ENCODE measurements around the gene P2RY12. TPM values are rescaled to one million over a fixed set of nuclear protein-coding genes. Genes with fewer than 3 reads are reported as not detected.

The P2RY12 gene
- total RNA-seq, 4 donors from 2014 or later, result 1.5 to 4.6 (median 2.8) TPM

DNA sequence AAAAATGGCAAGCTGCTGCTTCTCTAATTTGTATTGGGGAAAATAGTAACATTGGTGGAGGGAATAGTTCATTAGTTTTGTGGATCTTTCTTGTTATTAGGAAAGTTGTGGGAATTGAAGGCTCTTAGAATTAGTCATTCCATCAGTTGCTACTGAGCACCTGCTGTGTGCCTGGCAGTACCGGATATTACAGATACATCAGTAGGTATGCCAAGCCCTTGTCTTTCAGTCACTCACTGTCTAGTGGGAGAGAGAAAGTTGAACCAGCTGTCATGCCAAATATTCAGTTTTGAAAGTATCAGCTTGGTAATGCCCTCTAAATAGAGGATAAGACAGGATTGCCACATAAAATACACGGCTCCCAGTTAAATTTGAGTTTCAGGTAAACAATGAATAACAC is 43.8 kb upstream of the P2RY12 start:
- no peak for TF ChIP-seq POLR2A (IDR thresholded peaks at IDR 0.05; ENCODE audit: low read depth)
- TF ChIP-seq POLR2AphosphoS5 (IDR thresholded peaks at IDR 0.05), result no peak
- no peak for TF ChIP-seq EP300 (IDR thresholded peaks at IDR 0.05)
- TF ChIP-seq, protein P1, sequence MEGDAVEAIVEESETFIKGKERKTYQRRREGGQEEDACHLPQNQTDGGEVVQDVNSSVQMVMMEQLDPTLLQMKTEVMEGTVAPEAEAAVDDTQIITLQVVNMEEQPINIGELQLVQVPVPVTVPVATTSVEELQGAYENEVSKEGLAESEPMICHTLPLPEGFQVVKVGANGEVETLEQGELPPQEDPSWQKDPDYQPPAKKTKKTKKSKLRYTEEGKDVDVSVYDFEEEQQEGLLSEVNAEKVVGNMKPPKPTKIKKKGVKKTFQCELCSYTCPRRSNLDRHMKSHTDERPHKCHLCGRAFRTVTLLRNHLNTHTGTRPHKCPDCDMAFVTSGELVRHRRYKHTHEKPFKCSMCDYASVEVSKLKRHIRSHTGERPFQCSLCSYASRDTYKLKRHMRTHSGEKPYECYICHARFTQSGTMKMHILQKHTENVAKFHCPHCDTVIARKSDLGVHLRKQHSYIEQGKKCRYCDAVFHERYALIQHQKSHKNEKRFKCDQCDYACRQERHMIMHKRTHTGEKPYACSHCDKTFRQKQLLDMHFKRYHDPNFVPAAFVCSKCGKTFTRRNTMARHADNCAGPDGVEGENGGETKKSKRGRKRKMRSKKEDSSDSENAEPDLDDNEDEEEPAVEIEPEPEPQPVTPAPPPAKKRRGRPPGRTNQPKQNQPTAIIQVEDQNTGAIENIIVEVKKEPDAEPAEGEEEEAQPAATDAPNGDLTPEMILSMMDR (IDR thresholded peaks at IDR 0.05), result no peak
- DNase-seq (ENCODE audit: extremely low spot score), result peak; percentile 2
- WGBS, result 88% methylated on average over 2 of the region's 2 CpGs
- Histone ChIP-seq H3K27me3 (no peaks in the 10 kb centered on the region), H3K27ac (replicated peaks in 1 of 4) (no peak overlapping the region), H3K4me3 (no peak overlapping the region), H3K36me3 (no peaks in the 10 kb centered on the region), H3K4me1 (no peaks in the 10 kb centered on the region), H3K9me3 (no peaks in the 10 kb centered on the region)
- intact Hi-C loops (cut with DNase I), result no loop called here

DNA sequence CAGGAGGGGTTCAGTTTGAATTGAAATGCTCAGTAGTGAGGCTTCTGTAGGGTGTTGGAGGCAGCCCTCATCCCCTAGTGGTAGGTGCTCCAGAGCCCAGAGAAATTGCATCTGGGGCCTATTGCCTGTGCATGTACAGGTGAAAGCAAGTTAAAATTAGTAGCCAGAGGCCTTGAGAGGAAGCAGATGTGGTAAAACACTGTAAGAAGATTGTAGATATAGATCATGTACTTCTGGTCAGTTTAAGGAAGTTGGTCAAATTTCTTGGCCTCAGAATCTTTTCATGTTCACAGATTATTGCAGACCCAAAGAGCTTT is 41.7 kb upstream of the P2RY12 start:
- Histone ChIP-seq H3K4me1 (no peaks in the 10 kb centered on the region), H3K36me3 (no peaks in the 10 kb centered on the region), H3K27ac (replicated peaks in 1 of 4) (no peak overlapping the region), H3K4me3 (no peak overlapping the region), H3K9me3 (no peaks in the 10 kb centered on the region), H3K27me3 (no peaks in the 10 kb centered on the region)
- DNase-seq (ENCODE audit: extremely low spot score), result no peak
- intact Hi-C loops (cut with DNase I), result no loop called here
- TF ChIP-seq EP300 (IDR thresholded peaks at IDR 0.05), result no peak
- TF ChIP-seq POLR2AphosphoS5 (IDR thresholded peaks at IDR 0.05), result no peak
- TF ChIP-seq, protein P1 (IDR thresholded peaks at IDR 0.05), result no peak

DNA sequence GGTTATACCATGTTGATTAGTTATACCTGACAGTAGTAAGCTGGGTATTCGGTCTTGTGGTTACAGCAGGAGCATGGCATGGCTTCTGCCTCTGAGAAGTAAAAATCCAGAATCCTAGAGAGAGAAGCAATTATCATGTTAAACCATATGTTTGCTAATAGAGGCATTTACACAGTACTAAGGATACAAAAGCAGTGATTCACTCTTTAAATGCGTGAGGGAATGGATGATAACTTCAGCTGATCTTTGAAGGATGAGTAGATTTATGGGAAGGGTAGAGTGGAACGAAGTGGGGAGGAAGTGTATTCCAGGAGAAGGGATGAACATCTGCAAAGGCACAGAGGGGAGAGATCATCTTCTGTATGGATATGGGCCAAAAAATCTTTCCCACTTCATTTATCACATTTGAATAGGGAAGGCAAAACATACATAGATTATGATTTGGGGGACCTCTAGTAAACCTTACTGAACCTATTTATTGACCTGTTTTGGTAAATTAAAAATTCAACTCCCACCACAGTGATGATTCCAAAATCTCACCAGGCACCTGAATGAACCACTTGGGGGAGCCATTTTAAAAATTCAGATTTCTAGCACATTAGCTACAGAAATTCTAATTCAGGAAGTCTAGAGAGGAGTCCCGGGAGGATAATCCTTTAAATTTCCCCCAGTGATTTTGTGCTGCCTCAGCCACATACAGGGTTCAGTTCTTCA is 41.2 kb upstream of the P2RY12 start:
- Histone ChIP-seq H3K4me1 (no peaks in the 10 kb centered on the region), H3K27me3 (no peaks in the 10 kb centered on the region), H3K4me3 (no peak overlapping the region), H3K36me3 (no peaks in the 10 kb centered on the region), H3K9me3 (no peaks in the 10 kb centered on the region), H3K27ac (replicated peaks in 1 of 4) (no peak overlapping the region)
- no peak for DNase-seq (ENCODE audit: extremely low spot score)
- WGBS, result 78% methylated on average over 4 of the region's 4 CpGs
- TF ChIP-seq, protein P1 (IDR thresholded peaks at IDR 0.05), result peak in 2 of 3 experiments; percentile 7 to 12
- no peak for TF ChIP-seq EP300 (IDR thresholded peaks at IDR 0.05)
- TF ChIP-seq POLR2A (IDR thresholded peaks at IDR 0.05; ENCODE audit: low read depth), result no peak
- TF ChIP-seq POLR2AphosphoS5 (IDR thresholded peaks at IDR 0.05), result no peak
- intact Hi-C loops (cut with DNase I), result no loop called here

DNA sequence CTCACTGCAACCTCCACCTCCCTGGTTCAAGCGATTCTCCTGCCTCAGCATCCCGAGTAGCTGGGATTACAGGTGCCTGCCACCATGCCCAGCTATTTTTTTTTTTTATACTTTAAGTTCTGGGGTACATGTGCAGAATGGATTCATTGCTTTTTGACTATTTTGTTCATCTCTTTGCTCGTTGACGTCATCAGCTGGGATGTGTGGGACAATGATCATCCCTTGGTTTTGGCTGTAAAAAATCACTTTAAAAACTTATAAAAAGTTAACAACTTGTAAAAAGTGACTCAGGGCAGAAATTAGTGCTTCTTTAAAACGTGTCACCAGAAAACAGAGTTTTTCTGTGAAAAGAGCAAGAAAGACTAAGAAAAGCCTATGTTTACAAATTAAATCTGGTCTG is 38.5 kb upstream of the P2RY12 start:
- TF ChIP-seq EP300 (IDR thresholded peaks at IDR 0.05) (no peak), POLR2A (IDR thresholded peaks at IDR 0.05; ENCODE audit: low read depth) (no peak), POLR2AphosphoS5 (IDR thresholded peaks at IDR 0.05) (no peak)
- TF ChIP-seq, protein P1 (IDR thresholded peaks at IDR 0.05), result no peak
- 85% methylated on average over 5 of the region's 5 CpGs for WGBS
- intact Hi-C loops (cut with DNase I), result no loop called here
- Histone ChIP-seq H3K27ac (replicated peaks in 1 of 4) (no peak overlapping the region), H3K36me3 (no peaks in the 10 kb centered on the region), H3K4me1 (no peaks in the 10 kb centered on the region), H3K9me3 (no peaks in the 10 kb centered on the region), H3K27me3 (no peaks in the 10 kb centered on the region), H3K4me3 (no peak overlapping the region)
- DNase-seq (ENCODE audit: extremely low spot score), result no peak

DNA sequence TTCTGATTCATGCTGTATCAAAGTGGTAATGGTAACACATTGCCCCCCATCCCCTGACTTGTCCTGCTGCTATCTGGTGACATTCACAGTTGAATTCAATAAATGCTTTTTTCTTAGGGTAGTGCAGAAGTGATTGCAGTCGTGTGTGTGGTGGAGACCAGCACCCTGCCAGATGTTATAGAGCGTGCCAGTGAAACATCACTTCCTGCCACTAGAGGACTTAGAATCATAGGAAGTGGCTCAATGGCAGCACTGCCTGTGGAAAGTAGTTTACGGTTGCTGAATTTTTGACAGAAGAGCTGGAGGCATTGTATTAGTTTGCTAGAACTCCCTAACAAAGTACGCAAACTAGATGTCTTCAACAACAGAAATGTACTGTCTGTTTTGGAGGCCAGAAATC is 37.4 kb upstream of the P2RY12 start:
- Histone ChIP-seq H3K9me3 (no peaks in the 10 kb centered on the region), H3K4me3 (no peak overlapping the region), H3K4me1 (no peaks in the 10 kb centered on the region), H3K27me3 (no peaks in the 10 kb centered on the region), H3K27ac (replicated peaks in 1 of 4) (no peak overlapping the region), H3K36me3 (no peaks in the 10 kb centered on the region)
- 76% methylated on average over 4 of the region's 4 CpGs for WGBS
- no peak for TF ChIP-seq EP300 (IDR thresholded peaks at IDR 0.05)
- TF ChIP-seq POLR2AphosphoS5 (IDR thresholded peaks at IDR 0.05), result no peak
- TF ChIP-seq, protein P1 (IDR thresholded peaks at IDR 0.05), result no peak
- TF ChIP-seq POLR2A (IDR thresholded peaks at IDR 0.05; ENCODE audit: low read depth), result no peak
- DNase-seq (ENCODE audit: extremely low spot score), result no peak
- intact Hi-C loops (cut with DNase I), result no loop called here

Data from esophagus muscularis mucosa (tissue), 4 donors.